Esophagus squamous epithelium (tissue), 5 donors: ENCODE measurements around the gene B3GNT7. TPM values are rescaled to one million over a fixed set of nuclear protein-coding genes. Genes with fewer than 3 reads are reported as not detected.
A peak's percentile ranks its signal among the peaks of the same experiment; 100 is the strongest.
"Not testable (repeated sequence)": the region's sequence is repeated elsewhere in the genome, so short reads cannot be mapped to it uniquely, and the experiment has no call there.

ENCODE experiments used
- DNase-seq: peaks from one replicate; lab custom pipeline; 2025; lab: John Stamatoyannopoulos, UW
- H3K27ac ChIP-seq, 4 donors: fragments of 200-600 bp; sonication (generic); one replicate each; pipeline ENCODE4 v1.5.1; 2016 to 2019; ENCODE audit warnings: mild to moderate bottlenecking in 1 of 4
- H3K27me3 ChIP-seq, 4 donors: fragments of 200-600 bp; sonication (generic); 1 replicate in 3 of 4; 2 replicates in 1 of 4; pipeline versions ENCODE4 v1.5.1 to v1.6.0; 2017 to 2021; ENCODE audit warnings: antibody characterized with exemption in 1 of 4
- H3K36me3 ChIP-seq, 3 donors: fragments of 200-600 bp; sonication (generic); one replicate each; pipeline ENCODE4 v1.5.1; 2016 to 2019
- H3K4me1 ChIP-seq, 3 donors: fragments of 200-600 bp; sonication (generic); one replicate each; pipeline ENCODE4 v1.5.1; 2017 to 2019
- H3K4me3 ChIP-seq, 4 donors: fragments of 200-600 bp; sonication (generic); 1 replicate in 3 of 4; 2 replicates in 1 of 4; pipeline ENCODE4 v1.5.1; 2016 to 2019; ENCODE audit warnings: mild to moderate bottlenecking in 2 of 4, moderate library complexity in 1 of 4
- H3K9me3 ChIP-seq, 3 donors: fragments of 200-600 bp; sonication (generic); one replicate each; pipeline ENCODE4 v1.5.1; 2016 to 2019
- CTCF ChIP-seq, 6 experiments: fragments of 450-650 bp in 4 of 6; fragments of 200-600 bp in 2 of 6; sonication (generic) in 2 of 6; IDR thresholded peaks; one replicate each; pipeline ENCODE4 v1.5.1; 2016 to 2019; ENCODE audit warnings: antibody characterized with exemption in 6 of 6, mild to moderate bottlenecking in 4 of 6, moderate library complexity in 4 of 6
- POLR2A ChIP-seq, 4 donors: fragments of 450-650 bp; IDR thresholded peaks; one replicate each; pipeline ENCODE4 v1.6.1; 2017; ENCODE audit warnings: antibody characterized with exemption in 4 of 4, mild to moderate bottlenecking in 4 of 4, moderate library complexity in 3 of 4
- WGBS, 2 donors: methylation state at CpG; one replicate each; pipeline ENCODE4 v1.1.5; 2018; 5-methylcytosine and 5-hydroxymethylcytosine counted together
- intact Hi-C: fragments of 100-400 bp; cut with DNase I; formaldehyde crosslinking; loops from one replicate; pipeline ENCODE4 v1.15.0; 2022
- total RNA-seq, 4 donors: library from RNA; depleted of rRNA; stranded (reverse); fragments of >200 nt; gene quantifications; one replicate each; pipeline ENCODE4 v1.1.0, GENCODE V29; 2016
- donor health status: DM: yes; HTN: yes; CAD: no.

The B3GNT7 gene
- total RNA-seq: 1 to 10 TPM; 2.1 to 8.1 (median 5.2) TPM

- Histone ChIP-seq H3K27me3 (peaks cover 0 to 61% (median 4%) of the 10 kb centered on the region in 4 donors), H3K9me3 (no peaks in the 10 kb centered on the region), H3K36me3 (no peaks in the 10 kb centered on the region), H3K4me1 (peaks cover 18 to 41% (median 18%) of the 10 kb centered on the region in 3 donors), H3K4me3 (peak within 1 kb of the TSS; percentile 34 to 73 (median 48)), H3K27ac (peak within 1 kb of the TSS; percentile 25 to 58 (median 50))
- intact Hi-C loops: loop anchor here (10.0 kb wide), 1 partner anchor 171 kb away; no protein-coding TSS in a partner anchor
- TF ChIP-seq POLR2A (IDR thresholded peaks at IDR 0.05): no peak
- no peak for TF ChIP-seq CTCF (IDR thresholded peaks at IDR 0.05)
- 20 to 50% methylated on average over 1 to 3 of the region's 95 CpGs for WGBS, 2 donors
- DNase-seq: no peak
These were observed at the start of gene B3GNT7 for GRCh38 chr2:231395188-231396057. Gene B3GNT7 (plus strand): TSS chr2:231395710. CDS start chr2:231395804, 94 bp downstream.

- Histone ChIP-seq H3K27me3 (no peaks in the 10 kb centered on the region), H3K36me3 (peaks cover 0 to 9% (median 0%) of the 10 kb centered on the region in 3 donors), H3K9me3 (no peaks in the 10 kb centered on the region), H3K4me3 (no peak overlapping the region), H3K27ac (no peak overlapping the region), H3K4me1 (no peaks in the 10 kb centered on the region)
- 79 to 87% methylated on average over 5 of the region's 5 CpGs for WGBS, 2 donors
- intact Hi-C loops: no loop called here
- no peak for DNase-seq
- TF ChIP-seq POLR2A (IDR thresholded peaks at IDR 0.05) (no peak), CTCF (IDR thresholded peaks at IDR 0.05) (no peak)
These were observed 48.4 kb upstream of the B3GNT7 start for GRCh38 chr2:231347081-231347480.

GRCh38 chr2:231347638-231348037, 47.9 kb upstream of the B3GNT7 start:
- Histone ChIP-seq H3K27ac (no peak overlapping the region), H3K4me3 (no peak overlapping the region), H3K4me1 (no peaks in the 10 kb centered on the region), H3K27me3 (no peaks in the 10 kb centered on the region), H3K9me3 (no peaks in the 10 kb centered on the region), H3K36me3 (peaks cover 0 to 9% (median 0%) of the 10 kb centered on the region in 3 donors)
- no peak for DNase-seq
- 81 to 84% methylated on average over 1 of the region's 1 CpG for WGBS, 2 donors
- intact Hi-C loops: no loop called here
- no peak for TF ChIP-seq CTCF (IDR thresholded peaks at IDR 0.05)
- TF ChIP-seq POLR2A (IDR thresholded peaks at IDR 0.05): no peak

GRCh38 chr2:231348173-231348572, 47.3 kb upstream of the B3GNT7 start:
- intact Hi-C loops: no loop called here
- TF ChIP-seq CTCF (IDR thresholded peaks at IDR 0.05) (no peak), POLR2A (IDR thresholded peaks at IDR 0.05) (no peak)
- DNase-seq: no peak
- Histone ChIP-seq H3K36me3 (peaks cover 0 to 9% (median 0%) of the 10 kb centered on the region in 3 donors), H3K9me3 (no peaks in the 10 kb centered on the region), H3K27me3 (no peaks in the 10 kb centered on the region), H3K4me3 (no peak overlapping the region), H3K4me1 (no peaks in the 10 kb centered on the region), H3K27ac (no peak overlapping the region)
- 69 to 83% methylated on average over 2 of the region's 2 CpGs for WGBS, 2 donors

- WGBS, 2 donors: 47 to 66% methylated on average over 4 to 5 of the region's 5 CpGs
- Histone ChIP-seq H3K4me3 (no peak overlapping the region), H3K4me1 (no peaks in the 10 kb centered on the region), H3K36me3 (peaks cover 0 to 9% (median 0%) of the 10 kb centered on the region in 3 donors), H3K27me3 (no peaks in the 10 kb centered on the region), H3K27ac (no peak overlapping the region), H3K9me3 (no peaks in the 10 kb centered on the region)
- DNase-seq: no peak
- intact Hi-C loops: no loop called here
- TF ChIP-seq CTCF (IDR thresholded peaks at IDR 0.05) (no peak), POLR2A (IDR thresholded peaks at IDR 0.05) (no peak)
These were observed 46.7 kb upstream of the B3GNT7 start for GRCh38 chr2:231348704-231349373.

- H3K27me3 ChIP-seq, H3K36me3 ChIP-seq, H3K4me1 ChIP-seq, intact Hi-C loops, H3K4me3 ChIP-seq, DNase-seq, H3K27ac ChIP-seq, H3K9me3 ChIP-seq: not testable (repeated sequence)
- WGBS, 2 donors: 89 to 92% methylated on average over 10 of the region's 10 CpGs
These were observed 46.2 kb upstream of the B3GNT7 start for GRCh38 chr2:231349374-231349735.
